ENCODE measurements around the gene PCDHB8.
"Not testable (repeated sequence)": the region's sequence is repeated elsewhere in the genome, so short reads cannot be mapped to it uniquely, and the experiment has no call there.

PCDHB8 gene

DNA sequence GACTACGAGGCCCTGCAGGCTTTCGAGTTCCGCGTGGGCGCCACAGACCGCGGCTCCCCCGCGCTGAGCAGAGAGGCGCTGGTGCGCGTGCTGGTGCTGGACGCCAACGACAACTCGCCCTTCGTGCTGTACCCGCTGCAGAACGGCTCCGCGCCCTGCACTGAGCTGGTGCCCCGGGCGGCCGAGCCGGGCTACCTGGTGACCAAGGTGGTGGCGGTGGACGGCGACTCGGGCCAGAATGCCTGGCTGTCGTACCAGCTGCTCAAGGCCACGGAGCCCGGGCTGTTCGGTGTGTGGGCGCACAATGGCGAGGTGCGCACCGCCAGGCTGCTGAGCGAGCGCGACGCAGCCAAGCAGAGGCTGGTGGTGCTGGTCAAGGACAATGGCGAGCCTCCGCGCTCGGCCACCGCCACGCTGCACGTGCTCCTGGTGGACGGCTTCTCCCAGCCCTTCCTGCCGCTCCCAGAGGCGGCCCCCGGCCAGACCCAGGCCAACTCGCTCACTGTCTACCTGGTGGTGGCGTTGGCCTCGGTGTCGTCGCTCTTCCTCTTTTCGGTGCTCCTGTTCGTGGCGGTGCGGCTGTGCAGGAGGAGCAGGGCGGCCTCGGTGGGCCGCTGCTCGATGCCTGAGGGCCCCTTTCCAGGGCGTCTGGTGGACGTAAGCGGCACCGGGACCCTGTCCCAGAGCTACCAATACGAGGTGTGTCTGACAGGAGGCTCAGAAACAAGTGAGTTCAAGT, 6.7 kb downstream of the PCDHB8 start:
- not testable (repeated sequence) for DNase-seq (ENCODE audit: low spot score)

DNA sequence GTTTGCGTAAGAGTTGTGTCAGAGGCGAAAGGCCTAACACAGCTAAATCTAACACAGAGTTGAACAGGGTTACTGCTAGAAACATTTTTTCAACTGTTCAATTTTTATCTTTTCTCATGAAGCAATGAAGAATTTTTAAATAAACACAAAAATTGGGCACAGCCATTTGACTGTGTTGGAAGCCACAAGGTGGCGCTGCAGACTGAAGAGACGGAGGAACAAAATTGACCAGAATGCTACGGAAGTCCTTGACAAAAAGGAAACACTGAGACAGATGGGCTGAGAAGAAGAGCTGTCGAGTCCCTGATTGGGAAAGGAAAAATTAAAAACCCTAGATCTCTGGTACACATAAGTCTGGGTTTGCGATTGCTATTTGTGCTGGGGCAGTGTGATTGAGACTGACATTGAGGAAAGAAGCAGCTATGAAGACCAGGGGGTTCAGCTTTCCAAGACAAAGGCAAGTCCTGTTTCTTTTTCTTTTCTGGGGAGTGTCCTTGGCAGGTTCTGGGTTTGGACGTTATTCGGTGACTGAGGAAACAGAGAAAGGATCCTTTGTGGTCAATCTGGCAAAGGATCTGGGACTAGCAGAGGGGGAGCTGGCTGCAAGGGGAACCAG, 9.4 kb downstream of the PCDHB8 start, which contains the start of gene PCDHB9:
Gene PCDHB9 (plus strand): TSS at position 265 of the 616 bp plus-strand sequence. CDS start 158 bp downstream, at position 423.
- DNase-seq (ENCODE audit: low spot score): no peak

GRCh38 chr5:141188682-141189081, 11.1 kb downstream of the PCDHB8 start:
- DNase-seq (ENCODE audit: low spot score): not testable (repeated sequence)

- not testable (repeated sequence) for DNase-seq (ENCODE audit: low spot score)
Measured at GRCh38 chr5:141189131-141189530, 11.5 kb downstream of the PCDHB8 start.

DNA sequence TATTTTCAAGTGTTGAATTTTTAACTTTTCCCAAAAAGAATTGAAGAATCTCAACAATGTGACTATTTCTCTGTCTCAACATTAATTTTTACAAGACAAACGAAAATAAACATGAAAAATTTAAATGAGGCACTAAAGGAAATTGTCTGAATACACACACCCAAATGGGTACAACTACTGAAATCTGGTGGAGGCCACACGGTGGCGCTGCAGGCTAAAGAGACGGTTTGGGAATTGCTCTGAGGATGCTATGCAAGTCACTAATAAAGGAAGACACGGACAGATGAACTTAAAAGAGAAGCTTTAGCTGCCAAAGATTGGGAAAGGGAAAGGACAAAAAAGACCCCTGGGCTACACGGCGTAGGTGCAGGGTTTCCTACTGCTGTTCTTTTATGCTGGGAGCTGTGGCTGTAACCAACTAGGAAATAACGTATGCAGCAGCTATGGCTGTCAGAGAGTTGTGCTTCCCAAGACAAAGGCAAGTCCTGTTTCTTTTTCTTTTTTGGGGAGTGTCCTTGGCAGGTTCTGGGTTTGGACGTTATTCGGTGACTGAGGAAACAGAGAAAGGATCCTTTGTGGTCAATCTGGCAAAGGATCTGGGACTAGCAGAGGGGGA, 14.6 kb downstream of the PCDHB8 start, which contains the start of gene PCDHB10:
Gene PCDHB10 (plus strand): TSS at position 244 of the 616 bp plus-strand sequence. CDS start 200 bp downstream, at position 444.
- DNase-seq (ENCODE audit: low spot score): no peak

DNA sequence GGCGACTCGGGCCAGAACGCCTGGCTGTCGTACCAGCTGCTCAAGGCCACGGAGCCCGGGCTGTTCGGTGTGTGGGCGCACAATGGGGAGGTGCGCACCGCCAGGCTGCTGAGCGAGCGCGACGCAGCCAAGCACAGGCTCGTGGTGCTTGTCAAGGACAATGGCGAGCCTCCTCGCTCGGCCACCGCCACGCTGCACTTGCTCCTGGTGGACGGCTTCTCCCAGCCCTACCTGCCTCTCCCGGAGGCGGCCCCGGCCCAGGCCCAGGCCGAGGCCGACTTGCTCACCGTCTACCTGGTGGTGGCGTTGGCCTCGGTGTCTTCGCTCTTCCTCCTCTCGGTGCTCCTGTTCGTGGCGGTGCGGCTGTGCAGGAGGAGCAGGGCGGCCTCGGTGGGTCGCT, 16.7 kb downstream of the PCDHB8 start:
- not testable (repeated sequence) for DNase-seq (ENCODE audit: low spot score)

GRCh38 chr5:141196363-141196762, 18.8 kb downstream of the PCDHB8 start:
- DNase-seq (ENCODE audit: low spot score): no peak

DNA sequence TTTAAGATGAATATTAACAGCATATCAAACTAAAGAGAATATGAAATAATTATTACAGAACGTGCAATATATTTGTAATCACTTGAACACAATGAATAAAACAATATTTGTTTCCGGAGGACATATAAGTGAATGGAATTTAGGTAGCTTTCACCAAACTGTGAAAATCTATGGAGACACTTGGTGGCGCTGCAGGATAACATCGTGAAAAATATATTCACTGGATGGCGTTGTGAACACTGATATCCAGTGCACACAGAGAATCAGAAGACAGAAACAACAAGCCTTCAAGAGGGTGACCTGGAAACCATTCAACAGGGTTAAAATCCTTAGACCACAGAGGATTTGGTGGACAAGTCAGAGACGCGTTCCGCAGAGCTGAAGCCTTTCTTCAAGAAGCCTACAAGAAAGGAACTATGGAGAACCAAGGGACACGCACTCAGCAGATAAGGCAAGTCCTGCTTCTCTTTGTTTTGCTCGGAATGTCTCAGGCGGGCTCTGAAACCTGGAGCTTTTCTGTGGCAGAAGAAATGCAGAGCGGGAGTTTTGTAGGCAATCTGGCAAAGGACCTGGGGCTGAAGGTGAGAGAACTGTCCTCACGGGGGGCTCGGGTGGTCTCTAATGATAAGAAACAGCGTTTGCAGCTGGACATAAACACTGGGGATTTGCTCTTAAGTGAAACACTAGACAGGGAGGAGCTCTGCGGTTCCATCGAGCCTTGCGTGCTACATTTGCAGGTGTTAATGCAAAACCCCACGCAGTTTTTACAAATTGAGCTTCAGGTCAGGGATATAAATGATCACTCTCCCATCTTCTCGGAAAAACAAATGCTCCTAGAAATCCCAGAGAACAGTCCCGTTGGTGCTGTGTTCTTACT, 22.0 kb downstream of the PCDHB8 start, which contains the start of gene PCDHB11:
Gene PCDHB11 (plus strand): TSS at position 269 of the 877 bp plus-strand sequence. CDS start 148 bp downstream, at position 417.
- DNase-seq (ENCODE audit: low spot score): no peak

- DNase-seq (ENCODE audit: low spot score): not testable (repeated sequence)
Measured at GRCh38 chr5:141201126-141201525, 23.5 kb downstream of the PCDHB8 start.

DNA sequence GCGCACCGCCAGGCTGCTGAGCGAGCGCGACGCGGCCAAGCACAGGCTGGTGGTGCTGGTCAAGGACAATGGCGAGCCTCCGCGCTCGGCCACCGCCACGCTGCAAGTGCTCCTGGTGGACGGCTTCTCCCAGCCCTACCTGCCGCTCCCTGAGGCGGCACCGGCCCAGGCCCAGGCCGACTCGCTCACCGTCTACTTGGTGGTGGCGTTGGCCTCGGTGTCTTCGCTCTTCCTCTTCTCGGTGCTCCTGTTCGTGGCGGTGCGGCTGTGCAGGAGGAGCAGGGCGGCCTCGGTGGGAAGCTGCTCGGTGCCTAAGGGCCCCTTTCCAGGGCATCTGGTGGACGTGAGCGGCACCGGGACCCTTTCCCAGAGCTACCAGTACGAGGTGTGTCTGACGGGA, 24.1 kb downstream of the PCDHB8 start:
- DNase-seq (ENCODE audit: low spot score): not testable (repeated sequence)

- no peak for DNase-seq (ENCODE audit: low spot score)
Measured at GRCh38 chr5:141208478-141208877, 30.9 kb downstream of the PCDHB8 start, which contains the start of gene PCDHB12. PCDHB12 (plus strand) TSS chr5:141208719; CDS start chr5:141208908, 189 bp downstream.

DNA sequence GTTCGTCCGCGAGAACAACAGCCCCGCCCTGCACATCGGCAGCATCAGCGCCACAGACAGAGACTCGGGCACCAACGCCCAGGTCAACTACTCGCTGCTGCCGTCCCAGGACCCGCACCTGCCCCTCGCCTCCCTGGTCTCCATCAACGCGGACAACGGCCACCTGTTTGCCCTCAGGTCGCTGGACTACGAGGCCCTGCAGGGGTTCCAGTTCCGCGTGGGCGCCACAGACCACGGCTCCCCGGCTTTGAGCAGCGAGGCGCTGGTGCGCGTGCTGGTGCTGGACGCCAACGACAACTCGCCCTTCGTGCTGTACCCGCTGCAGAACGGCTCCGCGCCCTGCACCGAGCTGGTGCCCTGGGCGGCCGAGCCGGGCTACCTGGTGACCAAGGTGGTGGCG, 32.7 kb downstream of the PCDHB8 start:
- DNase-seq (ENCODE audit: low spot score): not testable (repeated sequence)

GRCh38 chr5:141210849-141211248, 33.3 kb downstream of the PCDHB8 start:
- not testable (repeated sequence) for DNase-seq (ENCODE audit: low spot score)

DNA sequence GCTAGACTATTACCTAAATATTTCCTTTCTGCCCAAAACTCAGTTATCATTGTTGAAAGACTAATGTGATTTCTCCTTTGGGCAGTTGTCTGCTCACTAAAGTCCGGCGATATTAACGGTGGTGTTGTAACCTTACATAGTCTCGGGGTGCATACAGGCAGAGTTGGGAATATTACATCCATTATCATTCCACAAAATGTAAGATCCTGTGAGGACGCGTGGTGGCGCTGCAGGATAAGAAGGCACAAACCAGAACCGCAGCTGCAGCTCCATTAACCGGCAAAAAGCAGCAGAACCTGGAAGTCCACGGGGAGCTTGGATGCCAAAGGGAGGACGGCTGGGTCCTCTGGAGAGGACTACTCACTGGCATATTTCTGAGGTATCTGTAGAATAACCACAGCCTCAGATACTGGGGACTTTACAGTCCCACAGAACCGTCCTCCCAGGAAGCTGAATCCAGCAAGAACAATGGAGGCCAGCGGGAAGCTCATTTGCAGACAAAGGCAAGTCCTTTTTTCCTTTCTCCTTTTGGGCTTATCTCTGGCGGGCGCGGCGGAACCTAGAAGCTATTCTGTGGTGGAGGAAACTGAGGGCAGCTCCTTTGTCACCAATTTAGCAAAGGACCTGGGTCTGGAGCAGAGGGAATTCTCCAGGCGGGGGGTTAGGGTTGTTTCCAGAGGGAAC, 36.2 kb downstream of the PCDHB8 start, which contains the start of gene PCDHB13:
Gene PCDHB13 (plus strand): TSS at position 264 of the 684 bp plus-strand sequence. CDS start 205 bp downstream, at position 469.
- DNase-seq (ENCODE audit: low spot score): not testable (repeated sequence)

DNA sequence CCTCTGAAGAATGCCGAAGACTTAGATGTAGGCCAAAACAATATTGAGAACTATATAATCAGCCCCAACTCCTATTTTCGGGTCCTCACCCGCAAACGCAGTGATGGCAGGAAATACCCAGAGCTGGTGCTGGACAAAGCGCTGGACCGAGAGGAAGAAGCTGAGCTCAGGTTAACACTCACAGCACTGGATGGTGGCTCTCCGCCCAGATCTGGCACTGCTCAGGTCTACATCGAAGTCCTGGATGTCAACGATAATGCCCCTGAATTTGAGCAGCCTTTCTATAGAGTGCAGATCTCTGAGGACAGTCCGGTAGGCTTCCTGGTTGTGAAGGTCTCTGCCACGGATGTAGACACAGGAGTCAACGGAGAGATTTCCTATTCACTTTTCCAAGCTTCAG, 37.0 kb downstream of the PCDHB8 start:
- not testable (repeated sequence) for DNase-seq (ENCODE audit: low spot score)

DNA sequence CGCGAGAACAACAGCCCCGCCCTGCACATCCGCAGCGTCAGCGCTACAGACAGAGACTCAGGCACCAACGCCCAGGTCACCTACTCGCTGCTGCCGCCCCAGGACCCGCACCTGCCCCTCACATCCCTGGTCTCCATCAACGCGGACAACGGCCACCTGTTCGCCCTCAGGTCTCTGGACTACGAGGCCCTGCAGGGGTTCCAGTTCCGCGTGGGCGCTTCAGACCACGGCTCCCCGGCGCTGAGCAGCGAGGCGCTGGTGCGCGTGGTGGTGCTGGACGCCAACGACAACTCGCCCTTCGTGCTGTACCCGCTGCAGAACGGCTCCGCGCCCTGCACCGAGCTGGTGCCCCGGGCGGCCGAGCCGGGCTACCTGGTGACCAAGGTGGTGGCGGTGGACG, 37.9 kb downstream of the PCDHB8 start:
- DNase-seq (ENCODE audit: low spot score): not testable (repeated sequence)

DNA sequence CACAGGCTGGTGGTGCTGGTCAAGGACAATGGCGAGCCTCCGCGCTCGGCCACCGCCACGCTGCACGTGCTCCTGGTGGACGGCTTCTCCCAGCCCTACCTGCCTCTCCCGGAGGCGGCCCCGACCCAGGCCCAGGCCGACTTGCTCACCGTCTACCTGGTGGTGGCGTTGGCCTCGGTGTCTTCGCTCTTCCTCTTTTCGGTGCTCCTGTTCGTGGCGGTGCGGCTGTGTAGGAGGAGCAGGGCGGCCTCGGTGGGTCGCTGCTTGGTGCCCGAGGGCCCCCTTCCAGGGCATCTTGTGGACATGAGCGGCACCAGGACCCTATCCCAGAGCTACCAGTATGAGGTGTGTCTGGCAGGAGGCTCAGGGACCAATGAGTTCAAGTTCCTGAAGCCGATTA, 38.4 kb downstream of the PCDHB8 start:
- DNase-seq (ENCODE audit: low spot score): not testable (repeated sequence)

GRCh38 chr5:141223112-141223783, 45.7 kb downstream of the PCDHB8 start, which contains the start of gene PCDHB14:
PCDHB14 (plus strand) TSS chr5:141223343; CDS start chr5:141223506, 163 bp downstream.
- DNase-seq (ENCODE audit: low spot score): no peak

GRCh38 chr5:141224844-141225243, 47.3 kb downstream of the PCDHB8 start:
- not testable (repeated sequence) for DNase-seq (ENCODE audit: low spot score)

DNA sequence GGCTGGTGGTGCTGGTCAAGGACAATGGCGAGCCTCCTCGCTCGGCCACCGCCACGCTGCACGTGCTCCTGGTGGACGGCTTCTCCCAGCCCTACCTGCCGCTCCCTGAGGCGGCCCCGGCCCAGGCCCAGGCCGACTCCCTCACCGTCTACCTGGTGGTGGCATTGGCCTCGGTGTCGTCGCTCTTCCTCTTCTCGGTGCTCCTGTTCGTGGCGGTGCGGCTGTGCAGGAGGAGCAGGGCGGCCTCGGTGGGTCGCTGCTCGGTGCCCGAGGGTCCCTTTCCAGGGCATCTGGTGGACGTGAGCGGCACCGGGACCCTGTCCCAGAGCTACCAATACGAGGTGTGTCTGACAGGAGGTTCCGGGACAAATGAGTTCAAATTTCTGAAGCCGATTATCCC, 47.8 kb downstream of the PCDHB8 start:
- DNase-seq (ENCODE audit: low spot score): not testable (repeated sequence)

Measured in left forelimb (tissue), 1 donor.